Measurements from ENCODE around the gene NAA10.

NAA10 gene

GRCh38 chrX:153951683-153952372, 17.0 kb upstream of the NAA10 start:
- no peak overlapping the region for H3K27ac ChIP-seq
- TF ChIP-seq CTCF (conservative IDR thresholded peaks at IDR 0.05), result no peak
- TF ChIP-seq ZFX (IDR thresholded peaks at IDR 0.05), result no peak

- TF ChIP-seq ZFX (IDR thresholded peaks at IDR 0.05) (no peak), CTCF (conservative IDR thresholded peaks at IDR 0.05) (no peak)
- H3K27ac ChIP-seq, result no peak overlapping the region
Observed at GRCh38 chrX:153950127-153950526, 15.3 kb upstream of the NAA10 start.

GRCh38 chrX:153948847-153949805, 14.3 kb upstream of the NAA10 start:
- H3K27ac ChIP-seq, result no peak overlapping the region
- TF ChIP-seq CTCF (conservative IDR thresholded peaks at IDR 0.05) (no peak), ZFX (IDR thresholded peaks at IDR 0.05) (no peak)

GRCh38 chrX:153948002-153948466, 13.2 kb upstream of the NAA10 start:
- H3K27ac ChIP-seq, result no peak overlapping the region
- TF ChIP-seq CTCF (conservative IDR thresholded peaks at IDR 0.05) (no peak), ZFX (IDR thresholded peaks at IDR 0.05) (no peak)

GRCh38 chrX:153947009-153947769, 12.4 kb upstream of the NAA10 start:
- no peak overlapping the region for H3K27ac ChIP-seq
- peak; percentile 89 for TF ChIP-seq CTCF (conservative IDR thresholded peaks at IDR 0.05)
- no peak for TF ChIP-seq ZFX (IDR thresholded peaks at IDR 0.05)

- H3K27ac ChIP-seq, result no peak overlapping the region
- TF ChIP-seq CTCF (conservative IDR thresholded peaks at IDR 0.05) (no peak), ZFX (IDR thresholded peaks at IDR 0.05) (no peak)
Observed at GRCh38 chrX:153945956-153946943, 11.4 kb upstream of the NAA10 start.

All from C4-2B (cell line).